ENCODE results near the gene PARVA. TPM values are rescaled to one million over a fixed set of nuclear protein-coding genes. Genes with fewer than 3 reads are reported as not detected.

Gene PARVA
- total and polyA plus RNA-seq, 2 experiments from 2014 or later, result 37.4 to 46.2 TPM

- no peak for TF ChIP-seq EZH2phosphoT487 (IDR thresholded peaks at IDR 0.05; ENCODE audit: low read depth, severe bottlenecking, unreplicated experiment)
- TF ChIP-seq EZH2 (IDR thresholded peaks at IDR 0.05; ENCODE audit: borderline replicate concordance), result no peak
- no peak for TF ChIP-seq CTCF (IDR thresholded peaks at IDR 0.05; ENCODE audit: poor library complexity)
- Histone ChIP-seq H3K79me2 (no peaks in the 10 kb centered on the region), H4K20me1 (ENCODE audit: insufficient read depth, poor library complexity, severe bottlenecking) (no peaks in the 10 kb centered on the region), H3K9me3 (ENCODE audit: low read depth) (no peaks in the 10 kb centered on the region), H3K36me3 (replicated peaks; ENCODE audit: insufficient read depth, low read depth) (no peaks in the 10 kb centered on the region), H3K4me2 (no peak overlapping the region), H3K27me3 (no peaks in the 10 kb centered on the region), H2AFZ (no peak overlapping the region), H3K9me2 (replicated peaks; ENCODE audit: insufficient read depth) (no peaks in the 10 kb centered on the region), H3K4me1 (ENCODE audit: insufficient read depth) (no peaks in the 10 kb centered on the region), H3K4me3 (no peak overlapping the region), H3K27ac (no peak overlapping the region)
- 51% methylated on average over 4 of the region's 4 CpGs for WGBS (ENCODE audit: low lambda C conversion rate, missing lambda C conversion rate)
- DNase-seq (ENCODE audit: low spot score), result no peak
These were observed 190.5 kb downstream of the PARVA start for GRCh38 chr11:12567746-12568460.

- Histone ChIP-seq H3K79me2 (no peaks in the 10 kb centered on the region), H3K9me2 (replicated peaks; ENCODE audit: insufficient read depth) (no peaks in the 10 kb centered on the region), H3K4me2 (no peak overlapping the region), H3K36me3 (replicated peaks; ENCODE audit: insufficient read depth, low read depth) (no peaks in the 10 kb centered on the region), H3K27ac (no peak overlapping the region), H2AFZ (no peak overlapping the region), H3K4me1 (ENCODE audit: insufficient read depth) (peaks cover 8% of the 10 kb centered on the region), H3K4me3 (no peak overlapping the region), H3K27me3 (no peaks in the 10 kb centered on the region), H3K9me3 (ENCODE audit: low read depth) (no peaks in the 10 kb centered on the region), H4K20me1 (ENCODE audit: insufficient read depth, poor library complexity, severe bottlenecking) (no peaks in the 10 kb centered on the region)
- no peak for TF ChIP-seq CTCF (IDR thresholded peaks at IDR 0.05; ENCODE audit: poor library complexity)
- no peak for TF ChIP-seq EZH2phosphoT487 (IDR thresholded peaks at IDR 0.05; ENCODE audit: low read depth, severe bottlenecking, unreplicated experiment)
- TF ChIP-seq EZH2 (IDR thresholded peaks at IDR 0.05; ENCODE audit: borderline replicate concordance), result no peak
- DNase-seq (ENCODE audit: low spot score), result no peak
- WGBS (ENCODE audit: low lambda C conversion rate, missing lambda C conversion rate), result 80% methylated on average over 1 of the region's 1 CpG
These were observed 192.4 kb downstream of the PARVA start for GRCh38 chr11:12569499-12570425.

DNA sequence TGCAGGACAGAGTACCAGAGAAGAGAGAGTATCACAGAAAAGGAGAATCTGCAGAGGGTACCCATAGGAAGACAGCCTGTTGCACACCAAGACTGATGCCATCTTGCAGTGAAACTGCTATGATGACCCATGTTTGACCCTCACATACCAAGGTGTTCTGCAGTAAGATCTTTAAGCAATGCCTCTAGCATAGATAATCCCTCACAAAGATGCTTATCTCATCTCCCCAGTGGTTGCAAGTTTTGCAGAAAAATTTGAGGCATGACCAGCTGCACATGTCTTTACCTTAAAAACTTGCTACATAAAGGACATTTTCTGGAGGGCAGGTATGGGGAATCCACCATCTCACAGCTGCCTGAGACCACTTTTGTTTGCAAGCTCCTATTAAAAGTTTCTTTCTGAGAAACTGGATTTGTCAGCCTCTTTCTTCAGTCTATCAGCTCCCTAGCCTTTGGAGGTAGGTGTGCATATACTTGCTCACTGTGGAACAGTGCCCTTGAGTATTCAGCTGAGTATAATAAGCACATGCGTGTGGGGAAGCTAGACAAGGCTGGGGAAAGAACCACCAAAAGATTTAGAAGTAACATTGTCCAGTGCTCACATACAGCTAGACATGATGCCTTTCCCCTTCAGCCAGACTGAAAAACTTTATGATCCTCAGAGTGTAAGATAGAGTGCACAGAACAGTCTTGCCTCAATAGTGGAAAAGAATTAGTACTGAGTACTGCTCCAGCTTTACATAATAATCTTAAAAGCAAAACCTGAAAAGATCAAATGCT is 196.5 kb downstream of the PARVA start:
- WGBS (ENCODE audit: low lambda C conversion rate, missing lambda C conversion rate), result 45% methylated on average over 1 of the region's 1 CpG
- Histone ChIP-seq H3K4me1 (ENCODE audit: insufficient read depth) (peaks cover 8% of the 10 kb centered on the region), H3K27ac (peak overlapping the region; percentile 14), H4K20me1 (ENCODE audit: insufficient read depth, poor library complexity, severe bottlenecking) (no peaks in the 10 kb centered on the region), H3K36me3 (replicated peaks; ENCODE audit: insufficient read depth, low read depth) (no peaks in the 10 kb centered on the region), H3K9me3 (ENCODE audit: low read depth) (no peaks in the 10 kb centered on the region), H3K79me2 (no peaks in the 10 kb centered on the region), H3K4me2 (no peak overlapping the region), H3K27me3 (no peaks in the 10 kb centered on the region), H2AFZ (no peak overlapping the region), H3K4me3 (no peak overlapping the region), H3K9me2 (replicated peaks; ENCODE audit: insufficient read depth) (no peaks in the 10 kb centered on the region)
- TF ChIP-seq EZH2 (IDR thresholded peaks at IDR 0.05; ENCODE audit: borderline replicate concordance), result no peak
- no peak for TF ChIP-seq EZH2phosphoT487 (IDR thresholded peaks at IDR 0.05; ENCODE audit: low read depth, severe bottlenecking, unreplicated experiment)
- no peak for TF ChIP-seq CTCF (IDR thresholded peaks at IDR 0.05; ENCODE audit: poor library complexity)
- DNase-seq (ENCODE audit: low spot score), result no peak
